Skeletal muscle tissue (tissue), 4 donors: ENCODE data around the gene NR5A2. TPM values are rescaled to one million over a fixed set of nuclear protein-coding genes. Genes with fewer than 3 reads are reported as not detected.

Source experiments
- H3K27ac ChIP-seq: one replicate; pipeline ENCODE4 v1.7.0; 2013; ENCODE audit warnings: mild to moderate bottlenecking, low read depth, low read length, inconsistent platforms
- H3K27me3 ChIP-seq, 3 donors: one replicate each; pipeline ENCODE4 v1.7.0; 2013; ENCODE audit warnings: low read length in 3 of 3; ENCODE audit not compliant: control insufficient read depth in 3 of 3, insufficient read depth in 3 of 3
- H3K36me3 ChIP-seq, 3 donors: one replicate each; pipeline ENCODE4 v1.7.0; 2013; ENCODE audit warnings: low read length in 3 of 3; ENCODE audit not compliant: control insufficient read depth in 3 of 3, insufficient read depth in 3 of 3
- H3K4me1 ChIP-seq, 3 donors: one replicate each; pipeline ENCODE4 v1.7.0; 2013; ENCODE audit warnings: low read length in 3 of 3, mild to moderate bottlenecking in 3 of 3; ENCODE audit not compliant: control insufficient read depth in 3 of 3, insufficient read depth in 3 of 3
- H3K4me3 ChIP-seq, 3 donors: one replicate each; pipeline ENCODE4 v1.7.0; 2013; ENCODE audit warnings: low read length in 3 of 3
- H3K9ac ChIP-seq, 3 donors: one replicate each; pipeline ENCODE4 v1.7.0; 2013; ENCODE audit warnings: low read length in 3 of 3, mild to moderate bottlenecking in 3 of 3, moderate library complexity in 2 of 3, low read depth in 1 of 3
- H3K9me3 ChIP-seq, 3 donors: one replicate each; pipeline ENCODE4 v1.7.0; 2013; ENCODE audit warnings: low read length in 3 of 3; ENCODE audit not compliant: control insufficient read depth in 3 of 3
- total RNA-seq: library from RNA; depleted of rRNA; stranded (reverse); fragments of >200 nt; gene quantifications from one replicate; pipeline ENCODE4 v1.2.3, GENCODE V29; 2014
- donor health status: Osteomylitis.

The NR5A2 gene
- total RNA-seq, 1 donor from 2014 or later, result 4.2 TPM

DNA sequence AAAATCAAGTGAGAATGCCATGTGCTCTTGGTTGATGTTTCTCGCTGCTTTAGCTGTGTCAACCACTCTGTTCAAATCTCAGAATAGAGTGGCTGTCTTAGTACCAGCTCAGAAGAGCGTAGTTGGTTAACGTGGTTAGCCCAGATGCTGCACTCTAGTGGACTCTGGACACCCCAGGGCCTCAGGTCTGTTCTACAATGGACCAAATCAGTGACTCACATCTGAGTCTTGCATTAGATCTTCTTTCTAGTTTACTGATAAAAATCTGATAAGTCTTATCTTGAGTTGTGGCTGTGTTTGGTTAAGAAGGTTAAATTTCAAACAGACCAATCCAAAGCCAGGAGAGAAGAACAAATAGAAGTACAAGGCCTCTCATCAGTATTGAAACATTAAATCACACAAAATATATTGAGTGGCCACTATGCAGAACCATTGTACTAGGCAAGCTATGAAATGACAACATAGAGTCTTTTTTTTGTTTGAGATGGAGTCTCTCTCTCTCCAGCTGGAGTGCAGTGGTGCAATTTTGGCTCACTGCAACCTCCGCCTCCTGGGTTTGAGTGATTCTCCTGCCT lies 104.1 kb downstream of the NR5A2 start:
- Histone ChIP-seq H3K36me3 (no peaks in the 10 kb centered on the region), H3K27me3 (no peaks in the 10 kb centered on the region), H3K4me3 (no peak overlapping the region), H3K27ac (no peak overlapping the region), H3K9ac (no peak overlapping the region), H3K9me3 (no peaks in the 10 kb centered on the region), H3K4me1 (no peaks in the 10 kb centered on the region)

DNA sequence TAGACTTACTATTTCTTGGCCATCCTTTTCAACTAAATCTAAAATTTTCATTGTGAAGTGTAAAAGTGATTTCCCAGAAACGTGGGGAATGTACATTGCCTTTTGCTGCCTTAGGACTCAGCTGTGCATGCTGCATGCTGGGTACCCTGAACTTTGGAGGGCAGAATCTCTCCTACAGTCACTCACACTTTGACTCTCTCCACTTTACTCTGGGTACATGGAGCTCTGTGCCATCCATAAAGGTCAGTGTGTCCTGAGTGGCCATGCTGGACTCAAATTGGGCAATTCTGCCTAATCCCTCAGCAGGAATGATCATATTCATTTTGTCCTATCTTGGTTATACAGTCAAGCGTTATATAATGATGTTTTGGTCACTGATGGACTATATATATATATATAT lies 105.6 kb downstream of the NR5A2 start:
- no peaks in the 10 kb centered on the region for H3K36me3 ChIP-seq
- H3K9ac ChIP-seq, result no peak overlapping the region
- no peak overlapping the region for H3K27ac ChIP-seq
- no peaks in the 10 kb centered on the region for H3K27me3 ChIP-seq
- no peaks in the 10 kb centered on the region for H3K4me1 ChIP-seq
- H3K9me3 ChIP-seq, result no peaks in the 10 kb centered on the region
- H3K4me3 ChIP-seq, result no peak overlapping the region

DNA sequence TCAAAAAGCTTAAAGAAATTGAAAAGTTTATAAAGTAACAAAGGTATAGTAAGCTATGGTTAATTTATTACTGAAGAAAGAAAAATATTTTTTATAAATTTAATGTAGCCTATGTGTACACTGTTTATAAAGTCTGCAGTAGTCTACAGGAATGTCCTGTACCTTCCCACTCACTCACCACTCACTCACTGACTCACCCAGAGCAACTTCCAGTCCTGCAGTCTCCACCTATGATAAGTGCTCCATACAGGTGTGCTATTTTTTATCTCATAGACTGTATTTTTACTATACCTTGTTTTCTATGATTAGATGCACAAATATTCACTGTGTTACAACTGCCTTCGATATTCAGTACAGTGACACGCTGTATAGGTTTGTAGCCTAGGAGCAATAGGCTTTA lies 106.6 kb downstream of the NR5A2 start:
- H3K27ac ChIP-seq, result no peak overlapping the region
- no peaks in the 10 kb centered on the region for H3K4me1 ChIP-seq
- H3K36me3 ChIP-seq, result no peaks in the 10 kb centered on the region
- no peaks in the 10 kb centered on the region for H3K27me3 ChIP-seq
- no peaks in the 10 kb centered on the region for H3K9me3 ChIP-seq
- no peak overlapping the region for H3K4me3 ChIP-seq
- H3K9ac ChIP-seq, result no peak overlapping the region

DNA sequence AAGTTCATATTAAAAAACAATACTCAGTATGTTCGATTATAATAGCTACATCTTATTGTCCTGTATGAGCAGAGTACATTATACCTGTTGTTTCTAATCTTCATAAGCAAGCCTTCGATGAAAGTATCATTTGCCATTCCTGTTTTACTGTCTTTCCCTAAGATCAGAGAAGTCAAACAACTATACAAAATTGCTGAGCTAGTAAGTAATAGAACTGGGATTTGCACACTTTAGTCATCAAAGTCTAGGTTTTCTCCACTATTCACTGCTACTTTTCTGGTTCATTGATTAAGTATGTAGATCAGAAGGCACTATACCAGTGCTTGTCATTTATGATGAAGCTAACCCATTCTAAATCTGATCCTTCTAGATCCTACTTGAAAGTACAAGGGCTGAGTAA lies 108.9 kb downstream of the NR5A2 start:
- Histone ChIP-seq H3K27ac (no peak overlapping the region), H3K36me3 (no peaks in the 10 kb centered on the region), H3K9ac (no peak overlapping the region), H3K4me3 (no peak overlapping the region), H3K27me3 (no peaks in the 10 kb centered on the region), H3K4me1 (no peaks in the 10 kb centered on the region), H3K9me3 (no peaks in the 10 kb centered on the region)

DNA sequence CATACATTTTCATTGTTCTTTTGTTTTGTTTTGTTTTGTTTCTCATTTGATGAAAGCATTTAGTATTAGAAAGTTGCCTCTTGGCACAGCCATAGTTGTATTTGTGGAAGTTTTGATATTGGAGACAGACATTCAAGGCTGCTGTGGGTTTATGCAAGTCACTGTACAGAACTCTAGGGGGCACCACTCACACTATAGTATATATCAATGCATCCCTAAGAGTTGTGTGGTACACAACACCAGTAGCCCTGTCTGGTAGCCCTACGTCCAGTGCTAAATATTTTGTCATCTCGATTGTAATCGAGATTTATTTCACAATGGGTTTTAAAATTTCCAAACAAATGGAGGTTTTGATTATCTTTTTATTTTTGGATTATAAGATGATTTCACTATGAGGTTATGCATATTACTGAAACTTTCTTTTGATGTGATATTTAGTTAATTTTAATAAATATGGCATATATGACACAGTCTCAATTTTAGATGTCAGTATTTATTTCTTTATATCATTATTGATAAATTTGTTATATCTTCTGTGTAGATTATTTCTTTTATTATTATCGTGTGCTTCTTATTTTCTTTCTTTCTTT lies 112.2 kb downstream of the NR5A2 start:
- Histone ChIP-seq H3K9me3 (no peaks in the 10 kb centered on the region), H3K27ac (no peak overlapping the region), H3K27me3 (no peaks in the 10 kb centered on the region), H3K36me3 (no peaks in the 10 kb centered on the region), H3K4me3 (no peak overlapping the region), H3K9ac (no peak overlapping the region), H3K4me1 (no peaks in the 10 kb centered on the region)

DNA sequence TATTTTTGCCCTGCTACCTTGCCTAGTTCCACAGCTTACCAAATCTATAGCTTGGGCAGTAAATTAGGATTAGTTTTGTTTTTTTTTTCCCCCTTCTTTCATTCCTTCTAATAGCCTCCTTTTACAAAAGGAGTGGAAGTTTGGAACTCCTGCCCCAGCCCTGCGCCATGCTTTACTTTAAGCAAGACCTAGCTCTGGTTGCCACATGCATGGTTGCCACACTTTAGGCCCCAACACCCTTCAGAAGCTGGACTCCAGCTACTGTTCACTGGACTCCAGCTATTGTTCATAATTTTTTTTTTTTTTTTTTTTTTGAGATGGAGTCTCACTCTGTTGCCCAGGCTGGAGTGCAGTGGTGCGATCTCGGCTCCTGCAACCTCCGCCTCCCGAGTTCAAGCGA lies 115.8 kb downstream of the NR5A2 start:
- Histone ChIP-seq H3K4me1 (no peaks in the 10 kb centered on the region), H3K27me3 (no peaks in the 10 kb centered on the region), H3K9ac (no peak overlapping the region), H3K27ac (no peak overlapping the region), H3K9me3 (no peaks in the 10 kb centered on the region), H3K4me3 (no peak overlapping the region), H3K36me3 (no peaks in the 10 kb centered on the region)

DNA sequence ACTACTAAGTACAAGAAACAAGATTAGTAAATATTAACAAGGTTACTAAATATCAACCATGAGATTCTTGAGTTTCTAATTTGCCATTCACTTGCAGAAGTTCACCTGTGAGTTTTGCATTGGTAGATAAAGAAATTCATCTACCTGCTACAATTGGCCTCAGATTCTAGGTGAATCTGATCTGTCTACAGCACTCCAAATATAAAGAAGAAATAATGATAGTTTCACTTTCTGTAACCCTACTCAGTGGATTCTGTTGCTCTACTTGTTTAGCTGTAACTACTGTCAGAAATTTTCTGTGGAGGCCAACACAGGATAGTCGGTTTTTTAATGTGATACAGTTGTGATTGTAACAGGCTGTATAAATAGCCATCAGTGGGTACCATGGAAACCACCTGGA lies 118.6 kb downstream of the NR5A2 start:
- H3K27me3 ChIP-seq, result no peaks in the 10 kb centered on the region
- H3K36me3 ChIP-seq, result no peaks in the 10 kb centered on the region
- no peaks in the 10 kb centered on the region for H3K4me1 ChIP-seq
- H3K9ac ChIP-seq, result no peak overlapping the region
- H3K4me3 ChIP-seq, result no peak overlapping the region
- H3K27ac ChIP-seq, result no peak overlapping the region
- no peaks in the 10 kb centered on the region for H3K9me3 ChIP-seq

DNA sequence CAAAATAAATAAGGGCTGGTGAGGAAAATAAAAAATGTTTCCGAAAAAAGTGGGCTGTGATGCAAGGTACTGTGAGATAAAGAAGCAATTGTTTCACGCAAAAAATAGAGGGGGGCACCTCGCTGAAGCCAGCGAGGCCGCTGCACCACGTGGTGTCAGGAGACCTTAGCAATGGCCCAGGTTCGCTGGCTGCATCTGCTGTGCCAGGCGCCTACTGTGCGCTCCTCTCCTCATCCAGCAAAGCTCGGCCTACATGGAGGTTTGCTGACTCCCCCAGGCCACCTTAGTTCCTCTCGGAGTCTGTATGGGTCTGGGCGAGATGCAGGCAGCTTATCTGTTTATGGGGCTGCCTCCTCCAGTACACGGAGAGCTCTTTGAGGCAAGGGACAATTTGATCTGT lies 119.6 kb downstream of the NR5A2 start:
- no peak overlapping the region for H3K9ac ChIP-seq

DNA sequence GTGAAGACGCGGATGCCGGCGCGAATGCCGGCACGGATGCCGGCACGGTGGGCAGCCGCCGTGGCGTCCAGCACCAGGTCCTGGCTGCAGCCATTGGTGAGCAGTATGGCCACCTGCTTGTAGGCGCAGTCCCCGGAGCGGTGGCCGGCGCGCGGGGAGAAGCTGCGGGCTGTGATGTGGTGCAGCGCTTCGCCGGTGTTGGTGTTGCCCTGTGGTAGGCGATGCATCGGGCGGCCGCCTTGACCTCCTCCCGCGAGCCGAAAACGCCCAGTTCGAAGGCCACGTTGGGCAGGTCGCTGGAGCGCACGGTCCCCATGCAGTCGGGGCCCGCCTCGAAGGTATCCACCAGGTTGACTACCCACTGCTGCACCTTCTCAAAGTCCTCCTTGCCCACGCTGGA lies 120.2 kb downstream of the NR5A2 start:
- no peaks in the 10 kb centered on the region for H3K9me3 ChIP-seq
- no peak overlapping the region for H3K9ac ChIP-seq
- no peaks in the 10 kb centered on the region for H3K27me3 ChIP-seq
- no peak overlapping the region for H3K4me3 ChIP-seq
- no peaks in the 10 kb centered on the region for H3K36me3 ChIP-seq
- H3K4me1 ChIP-seq, result no peaks in the 10 kb centered on the region
- no peak overlapping the region for H3K27ac ChIP-seq

More for the DNA sequence above, 119.6 kb downstream of the NR5A2 start:
- no peaks in the 10 kb centered on the region for H3K36me3 ChIP-seq
- no peaks in the 10 kb centered on the region for H3K27me3 ChIP-seq
- H3K4me3 ChIP-seq, result no peak overlapping the region
- H3K9me3 ChIP-seq, result no peaks in the 10 kb centered on the region
- no peaks in the 10 kb centered on the region for H3K4me1 ChIP-seq
- no peak overlapping the region for H3K27ac ChIP-seq

DNA sequence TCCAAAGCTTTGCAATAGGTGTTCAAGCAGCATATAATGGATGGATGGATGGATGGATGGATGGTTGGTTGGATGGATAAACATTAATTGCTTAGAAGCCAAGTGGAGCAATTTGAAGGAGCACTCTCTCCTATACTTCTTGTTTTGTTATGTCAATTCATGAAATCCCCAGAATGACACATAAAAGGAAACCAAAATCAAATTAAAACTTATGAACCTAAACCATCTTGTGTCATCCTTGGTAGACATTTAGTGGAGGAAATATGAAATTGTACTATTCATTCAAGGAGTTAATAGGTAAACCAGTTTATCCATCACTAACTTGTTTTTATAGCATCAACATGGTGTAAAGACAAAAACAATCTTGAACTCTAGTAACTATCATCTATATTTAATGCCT lies 122.5 kb downstream of the NR5A2 start:
- no peaks in the 10 kb centered on the region for H3K9me3 ChIP-seq
- H3K27ac ChIP-seq, result no peak overlapping the region
- no peaks in the 10 kb centered on the region for H3K36me3 ChIP-seq
- no peak overlapping the region for H3K4me3 ChIP-seq
- no peak overlapping the region for H3K9ac ChIP-seq
- H3K27me3 ChIP-seq, result no peaks in the 10 kb centered on the region
- H3K4me1 ChIP-seq, result no peaks in the 10 kb centered on the region
